AG08396 (cell line): ENCODE results near the gene PHOX2A.

Experiments used
- DNase-seq: peaks from one replicate; pipeline ENCODE4 v3.0.0; 2012; ENCODE audit warnings: low spot score, mixed read lengths

PHOX2A gene

GRCh38 chr11:72249961-72250360 is 6.0 kb upstream of the PHOX2A start:
- no peak for DNase-seq

GRCh38 chr11:72247584-72247983 is 3.6 kb upstream of the PHOX2A start:
- DNase-seq, result peak; percentile 5

GRCh38 chr11:72245263-72245816 is 1.4 kb upstream of the PHOX2A start:
- DNase-seq, result peak; percentile 7

GRCh38 chr11:72244361-72245262 is 636 bp upstream of the PHOX2A start:
- DNase-seq, result peak; percentile 27

GRCh38 chr11:72243173-72244059 is 560 bp downstream of the PHOX2A start:
- DNase-seq, result peak; percentile 12

- DNase-seq, result peak; percentile 12
These were observed 1.8 kb downstream of the PHOX2A start for GRCh38 chr11:72242141-72242540.

GRCh38 chr11:72241291-72241781 is 2.6 kb downstream of the PHOX2A start:
- DNase-seq, result peak; percentile 8

- peak; percentile 53 for DNase-seq
These were observed 3.3 kb downstream of the PHOX2A start for GRCh38 chr11:72240461-72241290.

- peak; percentile 81 for DNase-seq
These were observed 4.0 kb downstream of the PHOX2A start for GRCh38 chr11:72239849-72240460.

GRCh38 chr11:72239313-72239848 is 4.6 kb downstream of the PHOX2A start:
- peak; percentile 80 for DNase-seq

GRCh38 chr11:72238492-72239312 is 5.3 kb downstream of the PHOX2A start:
- DNase-seq, result peak; percentile 15

GRCh38 chr11:72238040-72238450 is 5.9 kb downstream of the PHOX2A start:
- peak; percentile 91 for DNase-seq

GRCh38 chr11:72237112-72237931 is 6.7 kb downstream of the PHOX2A start:
- DNase-seq, result peak; percentile 3

GRCh38 chr11:72236774-72237111 is 7.2 kb downstream of the PHOX2A start:
- peak; percentile 5 for DNase-seq

- DNase-seq, result peak; percentile 50
These were observed 7.8 kb downstream of the PHOX2A start for GRCh38 chr11:72236083-72236697.

GRCh38 chr11:72235351-72236057 is 8.5 kb downstream of the PHOX2A start:
- peak; percentile 8 for DNase-seq

- DNase-seq, result no peak
These were observed 9.1 kb downstream of the PHOX2A start for GRCh38 chr11:72234920-72235319.

- DNase-seq, result peak; percentile 5
These were observed 9.5 kb downstream of the PHOX2A start for GRCh38 chr11:72234514-72234830.
